ENCODE data around the gene PLCH1. TPM values are rescaled to one million over a fixed set of nuclear protein-coding genes. Genes with fewer than 3 reads are reported as not detected.

The PLCH1 gene
- total and polyA plus RNA-seq, 10 of the 15 experiments (the other 5 are each of a cell fraction or from before 2014, with no cell fraction given): 0.03 to 0.22 (median 0.04) TPM; not detected in 5

- intact Hi-C loops (cut with micrococcal nuclease; ENCODE audit: unreplicated experiment) (no loop called here), in situ Hi-C loops (cut with MboI) (no loop called here)
- no peaks in the 10 kb centered on the region for H3K4me1 ChIP-seq (ENCODE audit: control insufficient read depth, insufficient read depth, low read length)
- no peak for FAIRE-seq
- H3K36me3 ChIP-seq (ENCODE audit: control insufficient read depth in 2 of 2, insufficient read depth in 2 of 2, low read length in 1 of 2): no peaks in the 10 kb centered on the region
- 55% methylated on average over 19 of the region's 19 CpGs for WGBS (ENCODE audit: insufficient coverage, insufficient replicate concordance, low lambda C conversion rate, missing lambda C conversion rate)
- ChIA-PET SMC1A (ENCODE audit: uncharacterized antibody, unreplicated experiment) (no interaction called here), CTCF (no interaction called here), POLR2A (interaction anchor here (0.6 kb wide), 1 partner anchor 15 kb away, joined by 3 read pairs; no protein-coding TSS in a partner anchor), RAD21 (ENCODE audit: unreplicated experiment) (no interaction called here)
- no peak for ATAC-seq
- no TSS peak for BruUV-seq (replicated peaks)
- H3K4me3 ChIP-seq: no peak overlapping the region
- H3K79me2 ChIP-seq (ENCODE audit: control insufficient read depth, insufficient read depth, low read length): no peaks in the 10 kb centered on the region
- H4K20me1 ChIP-seq (ENCODE audit: control insufficient read depth, insufficient read depth): no peaks in the 10 kb centered on the region
- H3K27ac ChIP-seq (ENCODE audit: control insufficient read depth, insufficient read depth): no peak overlapping the region
- H2AFZ ChIP-seq (ENCODE audit: control insufficient read depth, low read depth, low read length): no peak overlapping the region
- no peak overlapping the region for H3K4me2 ChIP-seq (ENCODE audit: control insufficient read depth, insufficient read depth)
- H3K27me3 ChIP-seq (replicated peaks in 1 of 2; ENCODE audit: control insufficient read depth in 2 of 2, insufficient read depth in 2 of 2, low read length in 1 of 2): peaks cover 10 to 19% of the 10 kb centered on the region in 2 experiments
- no peaks in the 10 kb centered on the region for H3K9me3 ChIP-seq (replicated peaks; ENCODE audit: control insufficient read depth, insufficient read depth, low read length)
- DNase-seq (ENCODE audit: low read depth, low spot score): no peak
- TF ChIP-seq TBL1XR1 (IDR thresholded peaks at IDR 0.05; ENCODE audit: low read depth, low read length) (no peak), NKRF (conservative IDR thresholded peaks at IDR 0.05) (no peak), FOS (IDR thresholded peaks at IDR 0.05; ENCODE audit: borderline replicate concordance, extremely low read depth, insufficient read length) (no peak), POU2F2 (IDR thresholded peaks at IDR 0.05; ENCODE audit: borderline replicate concordance, low read depth, low read length) (no peak), MYC (IDR thresholded peaks at IDR 0.05; ENCODE audit: insufficient read depth, insufficient read length, insufficient replicate concordance, low read length, severe bottlenecking) (no peak), BCLAF1 (IDR thresholded peaks at IDR 0.05) (no peak)
- no peak overlapping the region for H3K9ac ChIP-seq (ENCODE audit: control insufficient read depth, insufficient read depth, low read length)
Observed at GRCh38 chr3:155745795-155746550, 1.1 kb upstream of the PLCH1 start.
